Measurements from ENCODE around the gene PDZD8.

The PDZD8 gene

DNA sequence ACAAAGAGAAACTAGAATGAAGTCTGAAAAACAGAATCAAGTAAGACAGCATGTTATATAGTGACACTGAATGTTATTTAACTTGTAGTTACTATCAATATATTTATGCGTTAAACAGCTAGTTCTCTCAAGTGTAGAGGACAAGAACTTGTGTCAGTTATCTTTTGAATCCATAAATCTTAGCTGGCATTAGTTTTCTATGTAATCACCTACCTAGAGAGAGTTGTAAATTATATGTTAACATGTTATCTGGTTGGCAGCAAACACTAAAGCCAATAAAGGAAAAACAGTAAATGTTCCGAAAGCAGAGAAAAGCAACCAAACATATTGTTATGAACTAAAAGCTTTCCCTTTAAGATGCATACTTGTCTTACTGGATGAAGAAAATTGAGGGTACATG is 97.6 kb downstream of the PDZD8 start:
- DNase-seq = no peak

GRCh38 chr10:117275121-117275520 is 100.1 kb downstream of the PDZD8 start:
- no peak for DNase-seq

- no peak for DNase-seq
These were observed 100.7 kb downstream of the PDZD8 start for GRCh38 chr10:117274509-117274908.

GRCh38 chr10:117273980-117274379 is 101.3 kb downstream of the PDZD8 start:
- DNase-seq = no peak

GRCh38 chr10:117272195-117273076 is 102.8 kb downstream of the PDZD8 start:
- DNase-seq = no peak

GRCh38 chr10:117271427-117271826 is 103.8 kb downstream of the PDZD8 start:
- no peak for DNase-seq

- no peak for DNase-seq
These were observed 106.3 kb downstream of the PDZD8 start for GRCh38 chr10:117268907-117269306.

DNA sequence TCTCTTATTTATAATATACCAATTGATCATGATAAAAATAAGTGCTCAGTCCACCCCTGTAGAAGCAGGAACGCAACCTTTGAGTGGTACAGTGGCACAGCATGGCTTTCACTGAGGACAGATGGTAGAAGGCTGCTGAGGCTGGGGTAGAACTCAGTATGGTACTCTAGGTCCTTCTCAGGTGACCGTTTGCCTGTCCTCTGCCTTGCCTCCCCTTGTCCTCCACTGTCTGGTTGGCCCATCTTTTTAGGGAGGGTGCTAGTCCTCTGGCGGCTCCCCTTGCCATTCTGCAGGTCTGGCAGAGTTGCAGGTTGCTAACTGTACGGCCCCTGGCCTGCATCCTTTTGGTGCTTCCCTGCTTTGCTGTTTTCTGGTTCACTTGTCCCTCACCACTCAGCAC is 107.0 kb downstream of the PDZD8 start:
- no peak for DNase-seq

GRCh38 chr10:117266812-117267211 is 108.4 kb downstream of the PDZD8 start:
- DNase-seq = no peak

GRCh38 chr10:117266400-117266799 is 108.8 kb downstream of the PDZD8 start:
- DNase-seq = no peak

DNA sequence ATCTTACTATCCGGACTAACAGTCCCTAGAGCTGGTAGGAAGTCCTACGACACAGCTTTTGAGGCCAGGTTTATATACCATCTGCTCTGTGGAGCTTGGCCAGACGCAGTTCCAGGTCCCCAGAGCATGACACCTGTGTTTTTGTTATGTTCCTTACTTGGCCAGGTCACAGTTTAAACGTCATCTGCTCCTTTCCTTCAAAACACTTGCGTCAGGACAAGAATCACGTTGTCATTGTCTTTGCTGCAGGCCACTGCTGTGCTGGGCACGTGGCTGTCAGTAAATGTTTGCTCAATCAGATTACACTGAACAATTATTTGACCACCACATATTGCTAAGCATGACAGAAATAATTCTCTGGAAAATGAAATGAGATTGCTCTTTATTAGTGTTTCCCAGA is 110.5 kb downstream of the PDZD8 start:
- no peak for DNase-seq

DNA sequence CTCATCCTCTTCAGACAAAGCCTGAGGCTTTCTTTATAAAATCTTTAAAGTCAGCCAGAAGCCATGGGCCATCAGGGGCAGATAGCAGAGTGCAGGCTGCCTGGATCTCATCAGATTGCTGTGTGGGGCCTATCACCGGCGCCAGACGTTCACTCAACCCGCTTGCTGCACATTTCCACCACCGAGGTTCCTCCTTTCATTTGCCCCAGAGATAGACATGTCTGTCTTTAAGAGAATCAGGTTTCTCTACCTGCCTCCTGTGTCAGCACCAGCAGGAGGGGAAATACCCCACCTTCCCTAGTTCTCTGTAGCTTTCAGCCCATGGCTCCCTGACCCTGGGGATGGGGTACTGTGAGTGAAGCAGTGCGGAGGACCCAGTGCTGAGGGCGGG is 112.3 kb downstream of the PDZD8 start:
- DNase-seq = no peak

- DNase-seq = no peak
These were observed 112.8 kb downstream of the PDZD8 start for GRCh38 chr10:117262291-117262902.

DNA sequence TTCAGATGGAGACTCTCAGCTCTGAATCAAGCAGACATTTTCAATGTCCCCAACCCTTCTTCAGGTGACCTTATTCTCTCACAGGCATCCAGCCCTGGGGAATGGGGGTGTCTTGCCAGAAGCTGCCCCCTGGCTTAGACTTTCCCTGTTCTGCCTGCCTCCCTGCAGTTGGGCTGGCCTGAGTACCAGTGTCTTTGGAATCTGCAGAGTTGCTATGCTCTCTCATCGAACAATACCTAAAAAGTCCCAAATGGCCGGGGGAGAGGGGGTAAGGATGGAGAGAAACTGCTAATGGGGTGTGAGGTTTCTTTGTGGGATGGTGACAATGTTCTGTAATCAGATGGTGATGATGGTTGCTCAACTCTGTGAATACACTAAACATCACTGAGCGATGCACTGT is 113.7 kb downstream of the PDZD8 start:
- no peak for DNase-seq

DNA sequence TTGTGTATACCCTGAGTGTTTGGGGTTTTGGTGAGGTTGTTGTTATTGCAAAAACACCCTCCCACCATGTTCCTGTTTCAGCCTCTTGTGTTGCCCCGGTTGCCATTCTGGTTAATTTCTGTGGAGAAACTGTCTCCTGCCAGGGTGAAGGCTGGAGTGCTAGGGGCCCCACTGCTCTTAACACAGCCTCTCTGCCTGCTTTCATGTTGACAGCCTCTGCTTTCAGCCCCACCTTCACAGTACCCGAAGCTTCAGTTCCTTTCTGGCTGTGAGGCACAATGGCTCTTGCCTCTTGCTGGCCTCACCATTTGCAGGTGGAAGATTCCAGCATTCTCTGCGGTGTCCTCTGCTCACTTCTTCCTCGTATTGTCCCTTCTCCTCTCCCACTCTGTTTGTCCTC is 115.2 kb downstream of the PDZD8 start:
- no peak for DNase-seq

- no peak for DNase-seq
These were observed 116.0 kb downstream of the PDZD8 start for GRCh38 chr10:117259279-117259678.

DNA sequence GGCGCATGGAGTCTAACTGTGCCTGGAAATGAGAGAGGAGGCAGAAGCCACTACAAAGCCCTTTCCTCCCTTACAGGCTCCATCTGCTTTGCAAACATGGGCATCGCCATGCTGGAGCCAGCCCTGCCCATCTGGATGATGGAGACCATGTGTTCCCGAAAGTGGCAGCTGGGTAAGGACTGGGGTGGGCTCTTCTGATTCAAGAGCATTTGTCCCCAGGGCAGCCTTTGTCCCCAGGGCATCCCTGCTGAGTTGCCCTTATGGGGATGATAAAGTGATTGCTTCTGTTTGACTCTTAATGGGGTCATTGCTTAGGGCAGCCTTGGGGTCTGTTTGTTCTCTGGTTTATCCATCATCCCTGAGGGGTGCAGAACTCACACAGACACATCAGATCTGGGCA is 117.5 kb downstream of the PDZD8 start:
- DNase-seq = no peak

GRCh38 chr10:117256910-117257309 is 118.3 kb downstream of the PDZD8 start:
- DNase-seq = no peak

DNA sequence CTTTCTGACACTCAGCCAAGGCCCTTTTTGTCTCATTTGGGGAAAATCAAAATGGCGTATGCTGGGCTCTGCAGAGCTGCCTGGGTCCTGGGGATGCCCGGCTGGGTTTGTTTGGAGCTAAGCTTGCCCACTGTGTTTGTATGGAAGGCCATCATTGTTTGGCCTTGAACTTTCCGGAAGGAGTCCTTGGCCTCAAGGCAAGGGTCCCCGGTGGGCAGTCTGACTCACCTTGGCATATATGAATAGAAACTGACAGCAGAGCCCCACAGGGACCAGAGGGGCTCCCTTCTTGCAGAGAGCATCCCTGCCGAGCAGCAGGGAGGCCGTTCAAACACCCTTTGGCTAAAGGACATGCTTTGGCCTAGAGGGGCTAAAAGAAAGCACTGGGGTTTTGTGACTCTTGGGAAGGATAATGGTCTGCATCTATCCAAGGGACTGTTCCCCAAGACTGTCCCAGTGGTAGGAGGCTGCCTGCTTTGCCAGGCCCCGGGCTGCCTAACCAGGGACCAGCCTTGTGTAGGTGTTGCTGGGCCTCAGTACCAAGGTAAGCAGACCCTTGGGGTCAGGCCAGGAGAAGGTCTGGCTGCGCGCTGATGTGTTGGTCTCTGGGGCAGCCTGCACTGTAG is 119.3 kb downstream of the PDZD8 start:
- DNase-seq = no peak

- DNase-seq = no peak
These were observed 120.2 kb downstream of the PDZD8 start for GRCh38 chr10:117254774-117255735.

- no peak for DNase-seq
These were observed 120.9 kb downstream of the PDZD8 start for GRCh38 chr10:117254338-117254737.

GRCh38 chr10:117253908-117254307 is 121.3 kb downstream of the PDZD8 start:
- no peak for DNase-seq

GRCh38 chr10:117250411-117250810 is 124.8 kb downstream of the PDZD8 start:
- DNase-seq = no peak
